Pancreas (tissue), 10 donors: ENCODE data around the gene ABCA3. TPM values are rescaled to one million over a fixed set of nuclear protein-coding genes. Genes with fewer than 3 reads are reported as not detected.

Experiments
- ATAC-seq, 4 donors: fragments of 200-7000 bp; cut with Tn5 transposase; one replicate each; pipeline versions ENCODE4 v1.8.0 to v1.9.1; 2020; ENCODE audit warnings: mild to moderate bottlenecking in 4 of 4, moderate library complexity in 4 of 4
- DNase-seq, 6 donors: peaks; one replicate each; pipeline ENCODE4 v3.0.0-alpha.2; 2020
- FAIRE-seq: peaks from 2 replicates; lab custom pipeline; 2012; peaks lifted over from hg19 to GRCh38; lab: Jason Lieb, UNC
- H3K27ac ChIP-seq, 4 donors: fragments of 200-600 bp; sonication (generic); 1 replicate in 3 of 4; 2 replicates in 1 of 4; pipeline versions ENCODE4 v1.5.0 to v1.8.0; 2020
- H3K27me3 ChIP-seq, 4 donors: fragments of 200-600 bp; one replicate each; pipeline ENCODE4 v1.8.0; 2021
- H3K36me3 ChIP-seq, 3 donors: fragments of 200-600 bp; sonication (generic) in 1 of 3; one replicate each; pipeline versions ENCODE4 v1.5.0 to v1.8.0; 2020 to 2021
- H3K4me1 ChIP-seq, 3 donors: fragments of 200-600 bp; one replicate each; pipeline ENCODE4 v1.8.0; 2021
- H3K4me3 ChIP-seq, 4 donors: fragments of 200-600 bp; sonication (generic) in 2 of 4; one replicate each; pipeline versions ENCODE4 v1.5.0 to v1.8.0; 2020 to 2021
- H3K9me3 ChIP-seq, 4 donors: fragments of 200-600 bp; one replicate each; pipeline ENCODE4 v1.8.0; 2021
- CTCF ChIP-seq, 4 donors: fragments of 200-600 bp; sonication (generic) in 3 of 4; IDR thresholded peaks; one replicate each; pipeline versions ENCODE4 v1.5.0 to v1.8.0; 2021; ENCODE audit warnings: antibody characterized with exemption in 4 of 4
- WGBS, 2 donors: extraction: QIAGEN DNeasy Blood & Tissue Kit; methylation state at CpG; one replicate each; pipeline ENCODE4 v1.1.7; 2013; 5-methylcytosine and 5-hydroxymethylcytosine counted together
- intact Hi-C, 3 donors: fragments of 100-400 bp; cut with DNase I; formaldehyde crosslinking; loops; one replicate each; pipeline versions ENCODE4 v1.11.1 to v1.14.2; 2022
- polyA plus RNA-seq, 2 donors: library from polyadenylated mRNA; stranded (reverse); fragments of 200-250 nt; gene quantifications; one replicate each; pipeline ENCODE4 v1.2.3, GENCODE V29; 2013
- total RNA-seq, 6 donors: library from RNA; stranded (reverse); fragmentation: NEBNext Ultra II Directional in 4 of 6; extraction: Animal tissue kit (Norgen Biotek cat#: 25700) in 4 of 6; gene quantifications; one replicate each; pipeline versions ENCODE4 v1.2.1 to v1.2.4, GENCODE V29; 2021 to 2023
- donor health status: healthy with polysubstance abuse.
- donor health status: DM: no; HTN: no; CAD: no; lungs with moderate emphysema.
- donor health status: DM: no; HTN: no; CAD: no.
- donor health status: control.
- donor health status: control.
- donor health status: Bipolar disorder and iron deficiency.
- donor health status: DM: yes; HTN: yes; CAD: no.
- donor health status: DM: no; HTN: no; CAD: no.
- donor health status: DM: no; HTN: no; CAD: no.
- donor health status: DM: yes; HTN: yes; CAD: no.

ABCA3 gene
- total and polyA plus RNA-seq, 8 donors = 12.7 to 26.5 (median 18.0) TPM

- TF ChIP-seq CTCF (IDR thresholded peaks at IDR 0.05) = no peak
- H3K9me3 ChIP-seq = no peaks in the 10 kb centered on the region
- intact Hi-C loops = no loop called here
- H3K27me3 ChIP-seq = no peaks in the 10 kb centered on the region
- no peak overlapping the region for H3K4me3 ChIP-seq
- no peak overlapping the region for H3K27ac ChIP-seq
- H3K36me3 ChIP-seq = no peaks in the 10 kb centered on the region
- DNase-seq (no peak), ATAC-seq (no peak), FAIRE-seq (no peak)
- H3K4me1 ChIP-seq = no peaks in the 10 kb centered on the region
- WGBS, 2 donors = 75 to 77% methylated on average over 4 of the region's 4 CpGs
These were observed 32.2 kb upstream of the ABCA3 start for GRCh38 chr16:2372684-2373083.

DNA sequence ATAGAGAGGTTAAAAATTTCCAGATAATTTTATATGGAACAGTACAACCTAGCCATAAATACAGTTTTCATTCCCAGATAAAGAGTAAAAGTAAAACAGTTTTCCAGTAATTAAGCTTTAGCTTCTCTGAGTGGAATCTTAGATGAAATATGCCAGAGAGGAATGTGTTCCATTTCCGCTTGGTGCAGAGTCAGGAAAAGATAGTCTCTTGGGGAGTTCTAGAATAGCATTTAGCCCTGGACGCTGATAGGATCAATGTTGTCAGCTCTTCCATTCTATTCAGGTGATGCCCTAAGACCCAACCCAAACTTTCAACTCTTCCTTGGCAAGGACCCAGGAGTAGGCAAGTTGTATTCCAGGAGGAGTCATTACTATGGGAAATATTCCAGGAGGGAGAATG lies 30.9 kb upstream of the ABCA3 start:
- TF ChIP-seq CTCF (IDR thresholded peaks at IDR 0.05) = no peak
- Histone ChIP-seq H3K36me3 (no peaks in the 10 kb centered on the region), H3K9me3 (no peaks in the 10 kb centered on the region), H3K27ac (no peak overlapping the region), H3K4me1 (no peaks in the 10 kb centered on the region), H3K4me3 (no peak overlapping the region), H3K27me3 (no peaks in the 10 kb centered on the region)
- DNase-seq (no peak), FAIRE-seq (no peak), ATAC-seq (no peak)
- 79 to 82% methylated on average over 2 of the region's 2 CpGs for WGBS, 2 donors
- intact Hi-C loops = no loop called here

DNA sequence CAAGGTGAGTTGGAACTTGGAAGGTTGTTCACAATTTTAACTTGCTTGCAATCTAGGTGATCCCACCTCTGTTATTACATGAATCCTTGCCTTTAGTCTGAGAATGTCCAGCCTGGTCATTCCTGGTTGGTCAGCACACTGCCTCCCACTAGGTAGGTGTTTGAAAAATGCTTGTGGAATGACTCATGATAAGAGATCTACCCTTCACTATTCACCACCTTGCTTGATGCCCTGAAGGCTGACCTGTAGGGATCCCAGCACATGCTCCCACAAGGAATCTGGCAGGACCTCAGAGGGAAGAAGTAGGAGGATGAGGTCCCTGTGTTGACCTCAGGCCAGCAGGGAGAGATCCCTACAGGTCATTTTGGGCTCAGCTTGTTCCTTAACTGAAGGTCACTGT lies 30.2 kb upstream of the ABCA3 start:
- intact Hi-C loops = no loop called here
- ATAC-seq = peak in 1 of 4 donors; percentile 52

DNA sequence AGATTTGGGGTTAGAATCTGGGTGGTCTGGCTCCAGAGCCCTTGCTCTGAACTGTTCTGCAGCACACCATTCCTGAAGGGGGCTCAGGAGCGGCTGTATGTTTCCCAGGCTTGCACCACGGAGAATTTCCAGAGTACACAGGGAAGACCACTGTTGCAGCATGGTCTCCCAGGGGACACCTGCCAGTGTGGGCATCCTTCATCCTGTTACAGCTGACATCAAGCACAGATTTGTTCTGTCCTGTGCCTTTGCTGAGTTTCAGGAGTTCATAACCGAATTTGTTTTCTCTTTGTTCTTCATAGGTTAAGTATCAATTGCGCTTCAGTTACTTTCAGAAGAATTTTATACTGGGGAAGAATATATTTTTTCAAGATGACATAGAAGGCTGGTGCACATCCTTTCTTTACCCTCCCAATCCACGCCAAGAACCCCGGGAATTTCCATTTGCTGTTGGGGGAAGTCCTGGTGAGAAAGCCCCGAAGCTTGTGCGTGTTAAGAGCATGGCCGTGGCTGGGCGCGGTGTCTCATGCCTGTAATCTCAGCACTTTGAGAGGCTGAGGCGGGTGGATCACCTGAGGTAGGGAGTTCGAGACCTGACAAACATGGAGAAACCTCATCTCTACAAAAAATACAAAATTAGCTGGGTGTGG lies 26.3 kb upstream of the ABCA3 start:
- 94 to 95% methylated on average over 13 of the region's 13 CpGs for WGBS, 2 donors
- FAIRE-seq = no peak
- TF ChIP-seq CTCF (IDR thresholded peaks at IDR 0.05) = no peak

More for the DNA sequence above, 30.2 kb upstream of the ABCA3 start:
- Histone ChIP-seq H3K27me3 (no peaks in the 10 kb centered on the region), H3K27ac (no peak overlapping the region), H3K9me3 (no peaks in the 10 kb centered on the region), H3K4me3 (no peak overlapping the region), H3K36me3 (no peaks in the 10 kb centered on the region), H3K4me1 (no peaks in the 10 kb centered on the region)
- FAIRE-seq = no peak
- no peak for DNase-seq
- TF ChIP-seq CTCF (IDR thresholded peaks at IDR 0.05) = no peak

More for the DNA sequence above, 26.3 kb upstream of the ABCA3 start:
- no peaks in the 10 kb centered on the region for H3K27me3 ChIP-seq
- H3K36me3 ChIP-seq = no peaks in the 10 kb centered on the region
- peaks cover 0 to 8% (median 5%) of the 10 kb centered on the region in 3 donors for H3K4me1 ChIP-seq
- no peaks in the 10 kb centered on the region for H3K9me3 ChIP-seq
- no peak overlapping the region for H3K27ac ChIP-seq
- DNase-seq (no peak), ATAC-seq (no peak)
- H3K4me3 ChIP-seq = no peak overlapping the region
- intact Hi-C loops = no loop called here
